ENCODE measurements around the gene PLBD1.

Gene PLBD1
- total RNA-seq, result 0 reads per million in 2 donors

GRCh38 chr12:14567351-14568162 lies at the start of gene PLBD1:
Gene PLBD1 (minus strand): TSS chr12:14567883. CDS start chr12:14567696, 187 bp downstream.
- no peak for DNase-seq

- no peak for DNase-seq
Measured at GRCh38 chr12:14614704-14615121, 47.0 kb upstream of the PLBD1 start.

- no peak for DNase-seq
Measured at GRCh38 chr12:14613718-14614117, 46.0 kb upstream of the PLBD1 start.

GRCh38 chr12:14612898-14613445 lies 45.3 kb upstream of the PLBD1 start:
- DNase-seq, result no peak

GRCh38 chr12:14612250-14612649 lies 44.6 kb upstream of the PLBD1 start:
- DNase-seq, result no peak

GRCh38 chr12:14611640-14612203 lies 44.0 kb upstream of the PLBD1 start:
- DNase-seq, result no peak

- DNase-seq, result no peak
Measured at GRCh38 chr12:14607568-14607967, 39.9 kb upstream of the PLBD1 start.

- no peak for DNase-seq
Measured at GRCh38 chr12:14605401-14605989, 37.8 kb upstream of the PLBD1 start.

- DNase-seq, result no peak
Measured at GRCh38 chr12:14601692-14602478, 34.2 kb upstream of the PLBD1 start.

GRCh38 chr12:14597480-14597879 lies 29.8 kb upstream of the PLBD1 start:
- DNase-seq, result no peak

GRCh38 chr12:14591719-14592118 lies 24.0 kb upstream of the PLBD1 start:
- DNase-seq, result no peak

GRCh38 chr12:14589169-14590004 lies 21.7 kb upstream of the PLBD1 start:
- no peak for DNase-seq

- DNase-seq, result no peak
Measured at GRCh38 chr12:14588571-14588970, 20.9 kb upstream of the PLBD1 start.

- DNase-seq, result no peak
Measured at GRCh38 chr12:14578646-14579045, 11.0 kb upstream of the PLBD1 start.

- no peak for DNase-seq
Measured at GRCh38 chr12:14577344-14577743, 9.7 kb upstream of the PLBD1 start.

GRCh38 chr12:14576896-14577295 lies 9.2 kb upstream of the PLBD1 start:
- no peak for DNase-seq

- no peak for DNase-seq
Measured at GRCh38 chr12:14575585-14575984, 7.9 kb upstream of the PLBD1 start.

GRCh38 chr12:14573118-14573517 lies 5.4 kb upstream of the PLBD1 start:
- no peak for DNase-seq

- DNase-seq, result no peak
Measured at GRCh38 chr12:14572401-14572800, 4.7 kb upstream of the PLBD1 start.

GRCh38 chr12:14571779-14572178 lies 4.1 kb upstream of the PLBD1 start:
- DNase-seq, result no peak

- DNase-seq, result no peak
Measured at GRCh38 chr12:14570231-14570630, 2.5 kb upstream of the PLBD1 start.
